ENCODE results near the gene FLRT1.

Gene FLRT1

DNA sequence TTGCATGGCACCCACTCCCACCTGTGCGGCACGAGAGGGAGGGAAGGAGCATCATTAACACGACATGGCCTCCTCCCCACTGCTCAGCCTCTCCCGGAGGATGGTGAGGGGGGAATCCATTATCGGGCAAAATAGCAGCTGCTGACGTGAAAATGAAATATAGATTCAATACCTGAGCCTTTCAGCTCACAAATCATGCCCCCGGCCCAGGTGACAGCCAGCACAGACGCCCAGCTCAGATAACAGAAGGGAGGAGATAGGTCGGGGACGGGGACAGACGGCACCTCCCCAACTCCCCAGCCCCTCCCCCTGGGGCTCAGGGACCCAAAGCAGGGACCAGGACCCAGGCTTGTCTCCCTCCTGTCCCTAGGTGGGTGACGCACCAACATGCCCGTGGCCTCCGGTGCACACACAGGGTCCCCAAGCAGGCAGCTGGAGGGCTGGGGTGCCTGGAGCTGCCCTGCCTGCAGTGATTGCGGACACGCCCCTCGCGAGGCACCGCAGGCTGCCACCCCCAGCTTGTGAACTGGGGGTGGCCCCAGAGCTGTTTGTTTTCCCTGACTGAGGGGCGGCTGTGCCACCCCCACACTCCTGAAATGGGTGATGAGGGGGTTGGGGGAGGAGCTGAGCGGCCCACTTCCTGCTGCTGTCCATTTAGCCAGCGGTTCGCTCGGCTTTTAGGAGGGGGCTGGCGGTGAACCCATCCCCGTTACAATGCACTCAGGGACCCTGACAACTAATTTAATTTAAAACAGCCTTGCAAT, 31.7 kb downstream of the FLRT1 start:
- DNase-seq (ENCODE audit: low spot score) = no peak

DNA sequence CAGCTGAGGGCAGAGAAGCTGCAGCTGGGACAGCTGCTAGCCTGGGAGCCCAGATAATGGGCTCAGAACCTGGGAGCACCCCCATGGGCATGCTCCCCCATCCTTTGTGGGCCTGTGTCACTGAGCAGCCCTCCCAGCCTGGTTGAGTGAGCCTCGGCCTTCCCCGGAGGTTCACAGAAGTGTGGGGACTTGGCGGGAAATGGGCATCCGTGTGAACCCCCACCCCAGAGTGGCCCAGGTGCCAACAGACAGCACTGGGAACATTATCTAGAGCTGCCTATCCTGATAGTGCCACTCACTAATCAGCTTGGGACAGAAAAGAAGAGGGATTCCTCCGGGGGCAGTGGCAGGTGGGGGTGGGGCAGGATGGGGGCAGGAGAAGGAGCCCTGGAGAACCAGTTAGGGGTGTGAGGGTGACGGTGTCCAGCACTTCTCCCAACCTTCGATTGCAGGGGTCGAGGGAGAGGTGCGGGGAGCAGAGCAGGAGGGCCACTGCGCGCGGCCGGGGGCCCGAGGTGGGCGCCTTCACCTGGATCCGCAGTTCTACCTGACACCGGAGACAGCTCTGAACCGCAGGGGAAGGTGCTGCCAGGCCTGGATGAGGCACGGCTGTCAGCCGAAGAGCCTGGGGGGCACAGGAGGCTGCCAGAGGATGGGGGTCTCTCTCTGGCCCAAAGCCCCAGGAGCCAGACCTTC, 33.1 kb downstream of the FLRT1 start:
- DNase-seq (ENCODE audit: low spot score) = no peak

DNA sequence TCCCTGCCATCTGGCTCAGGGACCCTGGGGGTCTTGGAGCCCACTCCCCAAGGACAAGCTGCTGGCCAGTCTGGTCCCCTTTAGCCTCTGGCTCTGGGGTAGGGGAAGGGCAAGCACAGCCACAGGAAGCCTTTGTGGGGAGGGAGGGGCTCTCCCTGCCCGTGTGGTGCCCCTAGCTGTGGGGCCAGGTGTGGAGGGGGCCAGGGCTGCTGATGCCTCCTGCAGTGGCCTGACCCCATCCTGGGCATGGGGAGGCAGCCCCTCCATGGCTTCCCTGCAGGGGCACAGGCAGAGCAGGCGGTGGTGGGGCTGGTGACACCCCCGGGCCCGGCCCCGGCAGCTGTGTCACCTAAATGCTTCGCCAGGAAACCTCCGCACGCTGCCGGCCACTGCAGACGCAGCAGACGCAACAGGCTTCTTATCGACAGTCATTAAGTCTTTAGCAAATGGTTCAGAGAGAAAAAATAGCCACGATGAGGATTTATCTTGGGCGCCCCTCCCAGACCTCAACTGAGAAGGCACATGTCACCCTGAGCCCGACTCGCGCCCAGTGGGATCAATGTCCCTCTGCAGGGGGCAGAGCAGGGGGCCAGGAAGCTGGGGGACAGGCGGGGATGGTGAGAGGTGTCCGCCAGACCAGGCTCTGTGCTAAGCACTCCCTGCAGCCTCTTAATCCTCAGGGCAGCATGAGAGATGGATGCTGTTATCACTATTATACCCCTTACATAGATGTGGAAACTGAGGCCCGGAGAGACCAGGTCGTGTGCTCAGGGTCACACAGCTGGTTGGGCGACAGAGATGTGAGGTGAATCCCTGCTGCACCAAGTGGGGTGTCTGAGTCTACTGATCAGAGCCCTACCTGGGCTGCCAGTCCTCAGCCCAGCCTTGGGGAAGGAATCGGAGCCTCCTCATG, 33.9 kb downstream of the FLRT1 start:
- no peak for DNase-seq (ENCODE audit: low spot score)

DNA sequence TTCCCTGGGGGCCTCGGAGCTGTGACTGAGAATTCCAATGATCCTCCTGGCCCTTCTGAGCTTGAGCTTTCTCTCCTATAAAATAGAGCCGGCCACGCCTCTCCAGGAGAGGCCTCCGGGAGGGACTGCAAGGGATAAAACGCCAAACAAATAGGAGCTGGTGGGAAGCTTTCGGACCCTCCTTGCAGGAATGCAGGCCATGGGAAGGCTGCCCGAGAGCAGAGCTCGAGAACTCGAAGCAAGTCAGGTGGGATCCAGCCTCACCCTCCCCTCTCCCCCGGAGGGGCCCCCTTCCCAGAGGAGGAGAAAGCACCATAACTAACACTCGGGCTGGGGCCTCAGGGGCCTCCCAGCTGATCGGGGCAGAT, 34.6 kb downstream of the FLRT1 start:
- no peak for DNase-seq (ENCODE audit: low spot score)

DNA sequence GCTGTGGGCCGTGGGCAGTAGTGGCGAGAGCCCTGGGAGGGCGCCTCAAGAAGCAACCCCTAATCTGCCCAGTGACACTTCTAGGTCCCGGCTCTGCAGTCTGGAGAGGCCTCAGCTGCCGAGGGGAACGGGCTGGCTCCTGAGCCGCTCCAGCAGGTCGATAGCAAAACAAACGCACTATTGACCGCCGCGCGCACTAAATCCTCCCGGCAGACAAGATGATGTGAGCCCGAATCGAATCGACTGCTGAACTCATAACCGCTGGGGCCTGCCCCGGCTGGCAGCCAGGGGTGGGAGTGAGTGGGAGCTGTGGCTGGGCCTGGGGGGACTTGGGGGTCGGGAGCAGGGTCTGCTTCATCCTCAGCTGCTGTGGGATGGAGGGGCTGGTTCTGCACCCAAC, 36.1 kb downstream of the FLRT1 start:
- no peak for DNase-seq (ENCODE audit: low spot score)

DNA sequence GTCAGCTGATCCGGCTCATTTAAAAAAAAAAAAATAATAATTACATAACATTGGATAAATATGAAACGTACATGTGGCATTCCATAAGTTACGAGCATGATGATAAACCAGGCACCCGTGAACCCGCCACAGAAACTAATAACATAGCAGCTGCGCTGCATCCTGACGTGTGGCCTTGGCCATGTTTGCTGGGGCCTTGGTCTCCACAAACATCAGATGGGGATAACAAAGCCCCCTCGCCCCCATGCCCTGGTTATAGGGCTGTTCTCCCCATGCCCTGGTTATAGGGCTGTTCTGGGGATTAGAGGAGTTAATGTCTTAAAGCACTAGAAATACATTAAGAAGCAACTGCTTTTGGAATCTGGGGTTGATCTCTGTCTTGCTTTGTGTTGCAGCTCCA, 36.7 kb downstream of the FLRT1 start:
- no peak for DNase-seq (ENCODE audit: low spot score)

DNA sequence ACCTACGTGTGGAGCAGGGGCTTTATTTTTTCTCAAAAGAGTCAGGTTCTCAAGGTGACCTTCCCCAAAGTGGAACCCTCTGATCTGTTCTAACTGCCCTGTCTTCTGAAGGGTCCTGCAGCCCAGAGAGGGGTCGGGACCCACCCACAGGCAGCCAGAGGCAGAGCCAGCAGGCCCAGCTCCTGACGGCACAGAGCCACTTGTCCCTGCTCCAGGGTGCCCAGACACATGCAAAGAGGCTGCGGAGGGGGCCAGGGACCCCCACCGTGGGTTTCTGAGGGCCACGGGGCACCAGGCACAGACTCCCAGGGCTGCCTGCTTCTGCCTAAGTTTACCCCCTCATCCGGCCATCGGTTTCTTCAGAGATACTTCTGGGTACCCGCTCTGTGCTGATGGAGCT, 37.1 kb downstream of the FLRT1 start:
- no peak for DNase-seq (ENCODE audit: low spot score)

DNA sequence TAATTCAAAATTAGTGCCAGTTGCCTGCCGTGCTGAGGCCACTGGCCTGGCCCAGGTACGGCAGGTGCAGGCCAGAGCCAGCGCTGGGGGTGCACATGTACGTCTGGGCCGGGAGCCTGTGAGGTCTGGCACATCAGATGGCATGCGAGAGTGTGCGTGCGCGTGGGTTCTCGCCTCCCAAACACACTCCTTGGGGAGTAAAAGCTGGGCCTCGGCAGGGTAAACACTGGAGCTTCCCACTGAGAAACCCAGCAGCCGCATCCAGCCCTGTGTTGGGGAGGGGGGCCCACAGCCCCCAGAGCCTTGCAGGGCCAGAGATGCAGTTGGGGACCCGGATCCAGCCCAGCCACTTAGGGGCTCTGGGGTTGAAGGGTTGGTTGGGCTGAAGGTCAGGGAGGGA, 37.8 kb downstream of the FLRT1 start:
- no peak for DNase-seq (ENCODE audit: low spot score)

DNA sequence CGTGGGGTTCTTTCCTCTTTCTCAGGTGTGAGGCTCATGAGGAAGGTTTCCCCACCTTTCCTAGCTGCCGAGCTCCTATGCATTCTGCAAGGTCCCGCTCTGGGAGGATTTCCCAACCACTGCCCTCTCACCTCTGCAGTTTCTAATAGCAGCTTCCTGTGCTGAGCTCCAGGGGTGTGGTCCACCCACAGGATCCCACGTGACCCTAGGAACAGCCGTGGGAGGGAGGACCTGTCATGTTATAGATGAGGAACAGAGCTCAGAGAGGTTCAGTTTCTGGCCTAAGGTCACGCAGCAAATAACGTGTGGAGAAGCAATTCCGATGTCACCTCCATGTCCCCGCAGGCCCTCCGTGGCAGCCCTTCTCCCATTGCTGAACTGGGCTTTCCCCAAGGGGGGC, 38.5 kb downstream of the FLRT1 start:
- DNase-seq (ENCODE audit: low spot score) = no peak

DNA sequence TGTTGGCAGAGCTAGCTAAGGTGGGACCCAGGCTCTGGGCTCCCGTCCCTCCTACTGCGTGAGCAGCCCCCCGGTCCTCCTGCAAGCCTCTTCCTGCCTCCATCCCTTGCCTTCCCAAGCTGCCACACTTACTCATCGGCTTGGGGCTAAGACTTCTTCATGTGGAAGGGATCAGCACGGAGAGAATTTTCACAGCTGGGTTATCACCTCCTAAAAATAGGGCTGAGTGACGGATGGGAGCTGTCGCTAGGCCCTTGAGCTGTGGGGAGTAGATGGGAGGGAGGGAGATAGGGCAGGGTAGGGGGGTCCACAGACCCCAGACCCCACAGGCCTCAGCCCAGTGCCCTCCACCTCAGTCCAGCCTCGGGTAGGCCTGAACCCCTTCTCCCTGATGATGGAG, 41.0 kb downstream of the FLRT1 start:
- DNase-seq (ENCODE audit: low spot score) = no peak

DNA sequence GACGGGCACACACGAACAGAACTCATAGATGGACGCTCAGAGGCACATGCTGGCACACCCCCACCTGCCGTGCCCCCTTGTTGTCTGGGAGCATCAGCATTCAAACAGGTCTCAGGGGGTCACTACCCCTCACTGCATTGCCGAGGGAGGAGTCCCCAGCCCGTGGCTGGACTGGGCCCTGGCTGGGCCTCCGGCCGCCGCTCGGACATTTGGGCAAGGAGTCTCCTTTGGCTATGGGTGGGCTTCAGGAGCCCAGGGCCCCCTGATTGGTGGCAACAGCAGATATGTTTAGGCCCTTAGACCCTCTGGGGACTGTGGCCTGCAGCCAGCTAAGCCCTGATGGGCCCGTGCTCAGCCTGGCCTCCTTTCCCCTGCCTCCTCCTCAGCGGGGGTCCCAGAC, 41.9 kb downstream of the FLRT1 start:
- DNase-seq (ENCODE audit: low spot score) = no peak

DNA sequence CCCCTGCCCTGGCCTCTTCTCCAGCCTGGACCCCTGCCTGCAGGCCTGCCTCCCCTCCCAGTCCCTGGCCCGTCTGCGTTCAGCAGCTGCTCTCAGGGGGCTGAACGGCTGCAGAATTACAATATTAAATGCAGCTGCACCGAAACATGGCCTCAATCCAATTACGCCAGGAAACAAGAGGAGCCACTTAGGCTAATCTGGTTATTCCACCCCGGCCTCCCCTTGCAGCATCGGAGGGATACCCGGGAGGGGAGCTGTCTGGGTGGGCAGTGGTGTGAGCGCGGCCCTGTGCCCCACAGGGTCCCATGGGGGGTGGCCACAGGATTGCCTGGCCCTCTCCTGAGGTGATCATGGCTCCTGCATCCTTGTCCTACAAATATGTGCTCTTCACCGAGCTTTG, 42.6 kb downstream of the FLRT1 start:
- DNase-seq (ENCODE audit: low spot score) = no peak

DNA sequence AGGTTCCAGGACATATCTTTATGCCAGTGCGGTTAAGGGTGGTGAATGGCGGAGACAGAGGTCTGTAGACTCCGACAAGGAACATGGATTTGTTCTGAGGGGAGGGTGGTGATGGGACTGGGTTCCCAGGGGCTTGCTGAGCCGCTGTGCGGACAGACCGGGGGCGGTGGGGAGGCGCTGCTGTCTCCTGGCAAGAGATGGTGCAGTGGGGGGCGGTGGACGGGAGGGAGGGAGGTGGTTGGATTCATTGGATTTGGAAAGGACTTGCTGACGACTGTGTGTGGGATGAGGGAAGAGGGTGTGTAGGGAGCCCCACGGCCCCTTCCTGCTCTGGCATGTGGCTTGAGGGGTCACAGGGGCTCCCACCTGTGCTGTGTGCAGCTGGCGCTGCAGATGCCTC, 43.2 kb downstream of the FLRT1 start:
- DNase-seq (ENCODE audit: low spot score) = no peak

DNA sequence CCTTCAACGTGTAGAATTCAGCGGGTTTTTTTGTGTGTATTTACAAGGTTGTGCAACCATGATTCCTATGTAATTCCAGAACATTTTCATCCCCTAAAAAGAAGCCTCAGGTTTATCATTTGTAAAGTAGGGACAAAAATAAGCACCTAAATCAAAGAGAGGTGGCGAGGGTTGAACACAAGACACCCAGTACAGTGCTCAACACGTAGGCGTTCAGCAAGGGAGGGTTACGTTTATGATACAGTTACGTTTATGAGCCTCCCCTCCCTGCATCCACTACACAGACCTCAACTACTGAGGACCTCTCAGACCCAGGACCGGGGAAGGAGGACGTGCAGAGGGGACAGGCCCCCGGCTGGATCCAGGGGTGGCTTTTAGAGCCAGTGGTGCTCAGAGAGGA, 44.7 kb downstream of the FLRT1 start:
- no peak for DNase-seq (ENCODE audit: low spot score)

DNA sequence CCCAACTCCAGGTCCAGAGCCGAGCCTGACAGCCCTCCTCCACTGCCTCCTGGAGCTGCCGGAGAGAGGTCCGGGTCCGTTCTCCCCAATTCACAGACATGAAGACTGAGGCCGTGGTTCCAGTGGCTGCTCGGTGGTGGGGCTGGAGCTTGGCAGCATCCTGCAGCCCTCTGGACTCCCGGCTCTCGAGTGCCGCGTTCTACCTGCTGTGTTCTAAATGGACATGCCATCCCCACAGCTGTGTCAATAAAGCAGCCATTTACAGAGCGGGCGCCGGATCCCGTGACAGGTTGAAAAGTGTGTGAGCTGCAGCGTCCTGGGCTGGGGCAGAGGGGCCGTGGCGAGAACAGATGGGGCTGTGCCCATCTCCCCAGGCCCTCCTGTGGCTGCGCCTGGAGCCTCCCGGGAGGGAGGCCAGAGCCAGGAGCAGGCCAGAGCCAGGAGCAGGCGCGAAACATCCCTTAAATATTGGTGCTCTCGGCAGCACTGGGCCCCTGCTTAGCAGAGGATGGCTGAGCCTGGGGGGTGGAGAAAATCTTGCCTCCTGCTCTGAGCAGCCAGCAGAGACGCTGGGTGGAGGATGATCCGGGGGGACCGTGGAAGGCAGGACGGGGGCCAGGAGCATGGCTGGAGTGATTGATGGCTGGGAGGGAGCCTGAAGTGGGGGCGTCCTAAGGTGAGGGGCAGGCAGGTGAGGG, 46.2 kb downstream of the FLRT1 start:
- no peak for DNase-seq (ENCODE audit: low spot score)

DNA sequence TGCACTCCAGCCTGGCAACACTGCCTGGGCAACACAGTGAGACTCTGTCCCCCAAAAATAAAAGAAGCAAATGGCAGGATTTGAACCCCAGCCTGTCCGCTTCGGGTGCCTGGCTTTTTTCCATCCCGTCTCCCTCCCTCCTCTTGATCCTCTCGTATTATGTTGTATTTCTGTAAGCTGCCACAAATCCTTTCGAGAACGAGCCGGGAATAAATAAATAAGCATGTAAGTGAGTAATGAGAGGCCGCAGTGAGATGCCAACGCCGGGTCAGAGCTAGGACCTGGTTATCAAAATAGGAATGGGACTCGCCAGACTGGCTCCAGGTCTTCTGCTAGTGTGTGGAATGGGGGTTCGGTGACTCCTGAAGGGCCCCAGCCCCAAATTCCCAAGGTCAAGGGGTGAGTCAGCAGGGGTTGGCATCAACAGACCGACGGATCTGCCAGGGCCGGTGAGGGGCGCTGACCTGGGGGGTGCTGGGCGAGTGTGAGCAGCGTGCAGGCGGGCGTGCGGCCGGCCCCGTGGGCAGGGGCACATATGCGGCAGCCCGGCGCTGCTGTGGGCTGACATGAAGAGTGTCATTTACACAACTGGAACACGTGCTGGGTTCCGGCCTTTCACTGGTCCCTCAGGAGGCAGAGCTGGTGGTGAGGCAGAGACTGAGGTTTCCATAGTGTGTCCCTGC, 47.8 kb downstream of the FLRT1 start:
- no peak for DNase-seq (ENCODE audit: low spot score)

DNA sequence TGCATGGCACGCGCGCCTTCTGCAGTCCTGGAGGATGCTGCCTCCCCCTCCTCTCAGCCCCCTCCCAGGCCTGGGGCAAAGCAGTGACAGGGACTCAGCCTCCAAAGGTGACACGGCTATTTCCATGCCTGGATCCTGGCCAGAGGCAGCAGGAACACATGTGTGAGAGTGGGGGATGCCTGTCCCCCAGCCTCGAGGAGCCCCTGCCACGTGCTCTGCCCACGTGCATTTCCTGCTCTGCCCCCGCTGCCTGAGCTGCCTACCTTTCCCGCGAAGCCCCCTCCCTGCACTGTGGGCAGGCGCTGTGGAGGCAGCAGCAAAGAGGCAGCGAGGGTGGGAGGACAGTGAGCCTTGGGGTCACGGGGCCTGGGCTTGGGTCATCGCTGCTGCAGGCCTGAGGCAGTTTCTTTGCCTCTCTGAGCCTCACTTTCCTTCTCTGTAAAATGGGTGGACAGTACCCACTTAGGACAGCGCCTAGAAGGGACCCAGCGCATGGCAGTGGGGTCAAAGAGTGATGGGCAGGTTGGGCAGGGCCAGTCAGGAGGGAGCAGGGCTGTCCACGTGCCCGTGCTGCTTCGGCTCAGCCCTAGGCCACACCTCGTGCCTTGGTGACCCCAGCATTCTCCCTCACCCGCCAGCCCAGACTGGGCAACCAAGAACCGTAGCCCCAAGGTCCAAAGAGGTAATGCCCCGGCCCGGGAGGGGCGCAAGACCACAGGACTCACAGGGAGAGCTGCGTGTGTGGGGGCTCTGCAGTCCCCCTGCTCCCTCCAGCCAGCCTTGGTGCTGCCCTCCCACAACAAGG, 48.6 kb downstream of the FLRT1 start:
- DNase-seq (ENCODE audit: low spot score) = no peak

DNA sequence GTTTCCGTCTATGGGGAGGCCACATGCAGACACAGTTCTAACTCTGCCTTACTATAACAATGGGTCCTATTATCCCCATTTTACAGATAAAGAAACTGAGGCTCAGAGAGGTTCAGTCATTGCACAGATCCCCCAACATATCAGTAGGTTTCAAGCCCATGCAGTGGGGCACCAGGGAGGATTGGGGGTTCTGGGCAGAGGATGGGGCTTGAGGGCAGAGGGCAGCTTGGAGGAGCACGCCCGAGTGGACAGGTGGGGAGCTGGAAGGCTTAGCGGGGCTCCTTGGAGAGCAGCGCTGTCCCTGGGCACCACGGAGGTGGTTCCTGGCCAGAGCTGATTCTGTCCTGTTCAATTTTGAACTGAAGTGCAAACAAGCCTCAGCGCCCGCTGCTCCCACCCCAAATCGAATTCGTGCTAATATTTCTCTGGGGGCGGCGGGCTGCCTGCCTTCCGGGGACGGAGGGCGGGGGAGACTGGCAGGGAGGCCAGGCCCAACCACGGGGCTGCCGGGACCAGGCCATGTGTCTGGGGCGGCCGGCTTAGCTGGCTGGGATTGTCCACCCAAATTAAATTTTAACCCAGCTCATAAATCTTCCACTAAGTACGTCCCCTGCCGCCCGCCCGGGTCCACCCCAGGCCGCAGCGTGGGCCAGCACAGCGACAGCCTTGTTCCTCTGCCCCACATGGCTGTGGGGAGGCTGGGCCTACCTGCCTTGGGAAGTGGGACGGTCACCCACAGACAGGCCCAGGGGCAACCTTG, 49.4 kb downstream of the FLRT1 start:
- no peak for DNase-seq (ENCODE audit: low spot score)

Data from LoVo (cell line).